Measurements from ENCODE around the gene CLPSL1. TPM values are rescaled to one million over a fixed set of nuclear protein-coding genes. Genes with fewer than 3 reads are reported as not detected.
A peak's percentile ranks its signal among the peaks of the same experiment; 100 is the strongest.

Gene CLPSL1
- total and polyA plus RNA-seq, 2 of the 8 experiments (the other 6 are each of a cell fraction or from before 2014, with no cell fraction given) = not detected

DNA sequence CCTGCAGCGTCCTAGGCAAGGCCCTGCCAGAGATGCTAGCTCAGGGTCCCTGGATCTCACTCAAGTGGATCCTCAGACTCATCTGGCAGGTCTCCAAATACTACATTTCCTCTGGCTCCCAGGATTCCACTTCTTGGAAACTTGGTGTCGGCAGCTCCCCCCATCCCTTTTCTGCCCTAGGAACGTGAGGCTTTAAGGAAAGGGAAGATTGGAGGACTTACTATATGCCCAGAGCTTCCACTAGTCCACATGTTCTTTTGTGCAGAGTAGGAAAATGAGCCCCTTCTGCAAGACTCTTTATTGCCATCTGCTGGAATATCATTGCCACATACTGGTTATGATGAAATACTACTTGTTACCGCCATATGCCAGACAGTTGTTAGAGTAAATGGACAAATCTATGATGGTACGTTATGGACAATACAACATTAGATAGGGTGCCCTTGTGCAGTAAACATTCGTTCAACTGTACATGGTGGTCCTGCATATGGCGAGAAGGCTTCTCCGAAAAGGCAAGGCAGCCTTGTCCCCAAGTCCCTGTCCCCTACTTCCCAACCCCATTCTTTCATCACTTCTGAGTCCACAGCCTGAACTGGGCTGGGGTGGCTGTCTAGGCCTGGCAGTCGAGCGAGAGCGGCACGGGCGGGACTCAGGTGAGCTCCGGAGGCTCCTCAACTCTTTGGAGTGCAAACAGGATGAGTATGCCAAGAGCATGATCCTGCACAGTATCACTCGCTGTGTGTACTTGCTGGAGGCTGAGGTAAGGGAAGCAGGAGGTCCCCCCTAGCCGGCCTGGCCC, 43.2 kb upstream of the CLPSL1 start:
- peak overlapping the region; percentile 97 for H2BK15ac ChIP-seq (ENCODE audit: low read length)
- peak overlapping the region; percentile 82 for H4K91ac ChIP-seq (replicated peaks; ENCODE audit: insufficient read length, low read length)
- peak overlapping the region; percentile 18; the same call in 1 of the 2 replicates for H2AK5ac ChIP-seq (ENCODE audit: low read depth, low read length)
- FAIRE-seq (no peak), DNase-seq (ENCODE audit: low read depth in 1 of 2, low spot score in 2 of 2) (no peak)
- no peaks in the 10 kb centered on the region for H3K27me3 ChIP-seq (replicated peaks in 1 of 4; ENCODE audit: control insufficient read depth in 3 of 4, extremely low read depth in 1 of 4, insufficient read depth in 3 of 4, low read length in 3 of 4)
- peak overlapping the region; percentile 87; the same call in 1 of the 2 replicates for H2BK20ac ChIP-seq (ENCODE audit: low read length)
- H3K4ac ChIP-seq (replicated peaks; ENCODE audit: insufficient read length, low read depth, low read length) = peak overlapping the region; percentile 24
- no peak overlapping the region for H3K9ac ChIP-seq (replicated peaks in 1 of 4; ENCODE audit: extremely low read depth in 1 of 4, low read depth in 3 of 4, low read length in 3 of 4)
- no peak overlapping the region for H3K4me3 ChIP-seq (ENCODE audit: extremely low read depth in 1 of 4, insufficient read depth in 2 of 4, low read depth in 3 of 4, low read length in 4 of 4)
- ChIA-PET CTCF (ENCODE audit: partially characterized antibody) (interaction anchor here (0.8 to 9.4 kb wide), 32 partner anchors 10 to 207 kb away, joined by 3 to 137 read pairs (median 6); partner anchors contain the start of gene CLPS), POLR2A (ENCODE audit: partially characterized antibody) (interaction anchor here (2.4 to 8.7 kb wide), 2 partner anchors 21 to 26 kb away, joined by 18 to 84 read pairs; no protein-coding TSS in a partner anchor)
- H4K8ac ChIP-seq (ENCODE audit: extremely low read depth, insufficient read depth, low read length) = no peak overlapping the region
- peaks cover 2% of the 10 kb centered on the region; the same call in 1 of the 2 replicates for H3K23me2 ChIP-seq (ENCODE audit: low read depth, low read length)
- H3K23ac ChIP-seq (ENCODE audit: insufficient read length) = no peak overlapping the region
- no peaks in the 10 kb centered on the region for H3K79me2 ChIP-seq (ENCODE audit: control insufficient read depth in 1 of 2, insufficient read depth in 2 of 2, low read length in 2 of 2)
- no peak overlapping the region for H3K56ac ChIP-seq (replicated peaks; ENCODE audit: insufficient read length, low read depth, low read length)
- peak overlapping the region; percentile 64; the same call in 1 of the 2 replicates for H2BK5ac ChIP-seq (ENCODE audit: low read depth, low read length)
- H2AFZ ChIP-seq (ENCODE audit: low read length) = 0 out of 2 replicates have a peak overlapping the region, but pooled peaks have one; percentile 14
- H4K5ac ChIP-seq (ENCODE audit: insufficient read length, low read depth, low read length) = peak overlapping the region; percentile 28
- no peak overlapping the region for H3K14ac ChIP-seq (ENCODE audit: insufficient read length)
- no peaks in the 10 kb centered on the region for H3K36me3 ChIP-seq (ENCODE audit: control insufficient read depth in 2 of 4, insufficient read depth in 4 of 4, low read length in 3 of 4)
- H3K9me3 ChIP-seq (ENCODE audit: insufficient read depth in 2 of 2, low read depth in 1 of 2, low read length in 1 of 2) = no peaks in the 10 kb centered on the region
- peak overlapping the region; percentile 99 for H2BK12ac ChIP-seq (ENCODE audit: low read depth, low read length)
- H3K27ac ChIP-seq (ENCODE audit: low read depth, low read length) = no peak overlapping the region
- peak overlapping the region; percentile 25 for H2BK120ac ChIP-seq (replicated peaks; ENCODE audit: low read depth, low read length)
- H3K18ac ChIP-seq (ENCODE audit: extremely low read depth, low read length) = peak overlapping the region; percentile 91
- no peaks in the 10 kb centered on the region for H4K20me1 ChIP-seq (replicated peaks in 1 of 2; ENCODE audit: control insufficient read depth in 1 of 2, insufficient read depth in 2 of 2, low read length in 2 of 2)
- peaks cover 4 to 38% (median 24%) of the 10 kb centered on the region in 4 experiments for H3K4me1 ChIP-seq (replicated peaks in 1 of 4; ENCODE audit: control insufficient read depth in 3 of 4, insufficient read depth in 4 of 4, low read length in 3 of 4)
- H3K79me1 ChIP-seq (ENCODE audit: low read depth, low read length) = no peaks in the 10 kb centered on the region
- 91% methylated on average over 16 of the region's 16 CpGs; no CpG with 5 or more reads in 1 of the 2 experiments for WGBS, 2 experiments (ENCODE audit: extremely low coverage in 1 of 2, insufficient coverage in 1 of 2, insufficient read length in 1 of 2, insufficient replicate concordance in 2 of 2, low coverage in 1 of 2, low lambda C conversion rate in 2 of 2, missing lambda C conversion rate in 1 of 2)
- no peak overlapping the region for H3K4me2 ChIP-seq (ENCODE audit: insufficient read depth in 1 of 2, low read depth in 2 of 2, low read length in 2 of 2)
- no peak for TF ChIP-seq BCL11A (IDR thresholded peaks at IDR 0.05; ENCODE audit: low read depth in 2 of 2, low read length in 2 of 2)
- no peak for TF ChIP-seq JUND (IDR thresholded peaks at IDR 0.05; ENCODE audit: low read length)
- TF ChIP-seq CTCF (IDR thresholded peaks at IDR 0.05; ENCODE audit: control extremely low read depth in 1 of 3, insufficient read depth in 1 of 3, low read depth in 1 of 3, low read length in 3 of 3) = peak in 2 of 3 experiments; percentile 4 to 44; a peak in 2 of 4 replicates
- TF ChIP-seq RBBP5 (IDR thresholded peaks at IDR 0.05; ENCODE audit: borderline replicate concordance, low read depth, low read length) = no peak
- TF ChIP-seq KDM4A (IDR thresholded peaks at IDR 0.05; ENCODE audit: low read depth, low read length, severe bottlenecking) = no peak
- TF ChIP-seq ZNF274 (IDR thresholded peaks at IDR 0.05; ENCODE audit: borderline replicate concordance, extremely low read depth, low read length) = no peak
- peak; percentile 44 to 53; a peak in 3 of 4 replicates for TF ChIP-seq RAD21 (IDR thresholded peaks at IDR 0.05 in 1 of 2, conservative IDR thresholded peaks at IDR 0.05 in 1 of 2; ENCODE audit: low read depth in 2 of 2, low read length in 2 of 2)
- peak; percentile 70; the same call in 1 of the 2 replicates for TF ChIP-seq CEBPB (IDR thresholded peaks at IDR 0.05; ENCODE audit: low read depth, low read length)
